GM12872 (cell line): ENCODE results near the gene CSE1L.

Experiments used
- TF ChIP-seq, protein P1 (sequence below): IDR thresholded peaks from 3 replicates; pipeline ENCODE4 v1.5.1; 2011; ENCODE audit warnings: low read depth, mild to moderate bottlenecking, low read length, moderate library complexity; ENCODE audit not compliant: insufficient read depth

The CSE1L gene

DNA sequence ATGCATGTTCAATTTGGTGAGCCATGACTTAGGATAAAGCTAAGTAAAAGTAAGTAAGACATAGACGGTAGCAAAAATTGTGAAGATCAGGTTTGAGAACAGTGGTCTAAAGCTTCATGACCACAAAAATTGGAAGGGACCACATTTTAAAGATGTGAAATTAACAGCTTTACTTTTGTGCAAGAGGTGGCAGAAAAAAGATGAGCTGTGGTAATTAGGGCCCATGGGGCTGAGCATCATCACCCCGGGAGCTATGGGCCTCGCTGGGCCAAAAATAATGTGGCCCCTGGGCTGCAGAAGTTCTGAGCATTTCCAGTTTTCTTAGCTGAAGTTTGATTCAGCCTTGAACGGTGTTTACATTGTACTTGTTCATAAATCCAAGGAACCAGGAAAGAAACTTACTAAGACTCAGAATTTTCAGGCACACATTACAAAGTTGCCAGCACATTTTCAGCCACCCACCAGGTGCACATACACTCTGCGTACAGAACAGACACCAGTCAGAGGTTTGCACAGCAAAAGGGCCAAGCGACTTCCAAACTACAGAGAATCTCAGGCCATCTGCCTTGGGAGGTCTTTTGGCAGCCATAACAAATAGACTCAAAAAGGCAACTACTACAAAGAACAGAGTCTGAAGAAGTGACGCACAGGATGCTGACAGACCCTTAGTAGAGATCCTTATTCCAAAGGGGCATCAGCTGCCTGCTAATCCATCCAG, 57.7 kb downstream of the CSE1L start:
- TF ChIP-seq, protein P1, sequence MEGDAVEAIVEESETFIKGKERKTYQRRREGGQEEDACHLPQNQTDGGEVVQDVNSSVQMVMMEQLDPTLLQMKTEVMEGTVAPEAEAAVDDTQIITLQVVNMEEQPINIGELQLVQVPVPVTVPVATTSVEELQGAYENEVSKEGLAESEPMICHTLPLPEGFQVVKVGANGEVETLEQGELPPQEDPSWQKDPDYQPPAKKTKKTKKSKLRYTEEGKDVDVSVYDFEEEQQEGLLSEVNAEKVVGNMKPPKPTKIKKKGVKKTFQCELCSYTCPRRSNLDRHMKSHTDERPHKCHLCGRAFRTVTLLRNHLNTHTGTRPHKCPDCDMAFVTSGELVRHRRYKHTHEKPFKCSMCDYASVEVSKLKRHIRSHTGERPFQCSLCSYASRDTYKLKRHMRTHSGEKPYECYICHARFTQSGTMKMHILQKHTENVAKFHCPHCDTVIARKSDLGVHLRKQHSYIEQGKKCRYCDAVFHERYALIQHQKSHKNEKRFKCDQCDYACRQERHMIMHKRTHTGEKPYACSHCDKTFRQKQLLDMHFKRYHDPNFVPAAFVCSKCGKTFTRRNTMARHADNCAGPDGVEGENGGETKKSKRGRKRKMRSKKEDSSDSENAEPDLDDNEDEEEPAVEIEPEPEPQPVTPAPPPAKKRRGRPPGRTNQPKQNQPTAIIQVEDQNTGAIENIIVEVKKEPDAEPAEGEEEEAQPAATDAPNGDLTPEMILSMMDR = no peak

DNA sequence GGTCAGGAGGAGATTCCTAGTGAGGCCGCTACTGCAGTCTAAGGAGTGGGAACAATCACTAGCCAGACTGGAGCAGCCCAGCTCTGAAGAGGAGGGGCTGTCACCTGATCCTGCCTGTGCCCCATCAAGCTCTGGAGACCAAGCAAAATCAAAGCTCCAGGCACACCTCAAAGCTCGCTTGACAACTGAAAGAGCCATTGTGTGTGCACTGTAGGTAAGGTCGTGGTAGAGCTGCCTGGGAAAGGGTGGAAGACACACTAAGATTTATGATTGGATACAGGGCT, 58.2 kb downstream of the CSE1L start:
- TF ChIP-seq, protein P1 = no peak

DNA sequence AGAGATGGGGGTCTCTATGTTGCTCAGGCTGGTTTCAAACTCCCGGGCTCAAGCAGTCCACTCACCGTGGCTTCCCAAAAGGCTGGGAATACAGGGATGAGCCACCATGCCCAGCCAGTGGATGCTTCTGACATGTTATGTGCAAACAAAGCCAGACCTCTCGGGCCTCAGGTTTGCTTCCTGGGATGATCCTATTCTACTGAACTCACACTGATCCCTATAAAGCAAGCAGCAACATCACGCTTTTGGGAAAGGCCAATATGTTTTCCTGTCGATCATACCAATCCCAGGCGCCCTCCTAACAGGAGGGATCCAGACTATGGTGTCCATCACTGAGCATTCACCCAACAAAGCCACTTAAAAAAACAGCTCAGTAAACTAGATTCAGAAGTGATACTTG, 60.2 kb downstream of the CSE1L start:
- TF ChIP-seq, protein P1 = no peak

DNA sequence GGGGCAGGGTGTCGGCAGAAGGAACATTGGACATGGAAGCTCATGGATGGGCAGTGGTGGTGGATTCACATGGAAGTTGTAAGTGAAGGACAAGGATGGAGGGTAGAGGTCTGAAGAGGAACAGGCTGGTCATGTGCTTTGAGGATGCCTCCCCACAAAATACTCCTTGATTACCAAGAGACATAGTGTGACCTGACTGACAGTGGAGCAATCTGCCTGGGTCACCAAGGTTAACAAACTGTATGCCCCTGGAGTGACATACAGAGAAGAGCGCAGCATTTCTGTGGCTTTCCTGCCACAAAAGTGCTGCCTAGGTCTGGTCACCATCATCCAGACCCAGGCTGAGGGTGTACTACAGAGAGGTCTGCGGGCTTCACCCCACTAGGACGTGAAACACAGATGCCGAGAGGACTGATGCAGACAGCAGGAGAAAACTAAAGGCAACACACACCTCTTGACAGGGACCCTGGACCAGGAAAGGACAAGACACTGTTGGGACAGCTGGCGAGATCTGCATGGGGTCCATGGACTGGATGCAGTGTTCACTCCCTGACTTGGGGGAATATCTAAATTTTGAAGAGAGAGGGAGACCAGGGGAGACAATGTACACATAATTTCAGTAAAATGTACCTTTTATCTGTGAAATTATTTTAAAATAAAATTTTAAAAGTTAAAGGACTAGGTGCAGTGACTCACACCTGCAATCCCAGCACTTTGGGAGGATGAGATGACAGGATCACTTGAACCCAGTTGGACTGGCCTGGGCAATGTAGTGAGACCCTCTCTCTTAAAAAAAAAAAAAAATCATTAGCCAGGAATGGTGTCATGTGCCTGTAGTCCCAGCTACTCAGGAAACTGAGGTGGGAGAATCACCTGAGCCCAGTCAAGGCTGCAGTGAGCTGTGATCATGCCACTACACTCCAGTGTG, 64.9 kb downstream of the CSE1L start:
- TF ChIP-seq, protein P1 = no peak

DNA sequence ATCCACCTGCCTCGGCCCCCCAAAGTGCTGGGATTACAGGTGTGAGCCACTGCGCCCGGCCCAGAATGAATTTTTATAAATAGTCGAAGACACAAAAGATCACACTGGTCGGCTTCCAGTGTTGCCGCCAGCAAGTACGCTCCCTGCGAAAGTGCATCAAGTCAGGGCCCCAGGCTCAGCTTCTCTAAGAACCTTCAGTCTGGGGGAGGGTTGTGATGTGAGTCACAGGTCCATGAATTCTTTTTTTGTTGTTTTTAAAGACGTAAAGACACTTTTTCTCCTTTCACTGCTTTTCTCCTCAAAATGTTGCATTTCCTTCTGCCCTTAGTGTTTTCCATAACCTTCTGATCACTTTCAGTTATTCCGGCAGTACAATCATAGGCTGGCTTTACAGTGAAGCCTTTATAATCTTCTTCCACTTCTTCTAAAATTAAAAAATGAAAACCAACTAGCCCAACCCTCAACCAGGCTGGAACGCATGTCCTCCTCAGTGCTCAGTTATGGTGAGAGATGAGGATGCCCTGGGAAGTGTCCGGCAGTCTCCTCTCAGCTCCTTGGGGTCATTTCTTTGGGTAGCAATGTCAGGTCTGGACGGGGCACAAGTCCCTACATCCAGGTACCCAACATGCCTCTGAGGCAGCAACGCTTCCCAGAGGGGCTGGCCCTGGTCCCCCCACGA, 66.6 kb downstream of the CSE1L start:
- TF ChIP-seq, protein P1 = no peak

DNA sequence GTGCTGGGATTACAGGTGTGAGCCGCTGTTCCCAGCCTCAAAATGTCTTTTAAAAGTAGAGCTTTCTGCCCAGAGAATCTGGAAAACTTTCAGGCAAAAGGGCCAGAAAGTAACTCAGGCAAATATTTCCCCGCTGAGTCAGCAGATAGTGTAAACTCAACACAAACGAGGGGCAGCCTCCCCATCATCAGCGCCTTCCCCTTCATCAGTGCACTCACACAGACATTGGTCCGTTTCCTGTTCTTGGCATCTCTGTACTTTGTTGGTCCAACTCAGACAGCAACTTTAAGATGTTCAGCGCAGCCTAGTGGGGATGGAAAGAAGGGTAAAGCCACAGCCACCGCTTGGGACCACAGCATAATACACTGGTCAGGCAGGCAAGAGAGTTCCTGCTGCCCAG, 69.5 kb downstream of the CSE1L start:
- TF ChIP-seq, protein P1 = no peak

DNA sequence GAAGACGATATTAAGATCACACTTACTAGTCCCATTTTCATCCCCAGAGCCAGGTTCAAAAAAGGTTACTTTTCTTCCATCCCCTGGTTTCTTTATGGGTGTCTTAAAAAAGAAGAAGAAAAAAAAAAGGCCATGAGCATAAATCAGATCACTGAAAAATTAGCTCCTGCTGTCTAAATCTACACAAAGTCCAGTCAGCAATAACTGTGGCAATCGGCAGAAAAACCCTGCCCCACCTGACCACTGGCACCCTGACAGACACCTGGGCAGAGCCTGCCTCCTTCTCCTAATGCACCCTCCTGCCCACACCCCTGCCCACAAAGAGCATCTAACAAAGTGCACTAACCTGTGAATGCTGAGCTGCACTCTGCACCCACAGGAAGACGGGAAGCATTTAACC, 72.2 kb downstream of the CSE1L start:
- TF ChIP-seq, protein P1 = no peak
